Right lobe of liver (tissue), 4 donors: ENCODE results near the gene ANKRD45.

Experiments
- CTCF ChIP-seq, 4 donors: fragments of 200-600 bp in 3 of 4; fragments of 450-650 bp in 1 of 4; IDR thresholded peaks; one replicate each; pipeline versions ENCODE4 v1.5.1 to v1.8.0; 2016 to 2022; ENCODE audit warnings: antibody characterized with exemption in 4 of 4, mild to moderate bottlenecking in 2 of 4
- POLR2A ChIP-seq: fragments of 450-650 bp; IDR thresholded peaks from one replicate; pipeline ENCODE4 v1.6.1; 2017; ENCODE audit warnings: antibody characterized with exemption, mild to moderate bottlenecking
- donor health status: DM: no; HTN: no; CAD: no.
- donor health status: DM: no; HTN: no; CAD: no.
- donor health status: DM: no; HTN: yes; CAD: no.

DNA sequence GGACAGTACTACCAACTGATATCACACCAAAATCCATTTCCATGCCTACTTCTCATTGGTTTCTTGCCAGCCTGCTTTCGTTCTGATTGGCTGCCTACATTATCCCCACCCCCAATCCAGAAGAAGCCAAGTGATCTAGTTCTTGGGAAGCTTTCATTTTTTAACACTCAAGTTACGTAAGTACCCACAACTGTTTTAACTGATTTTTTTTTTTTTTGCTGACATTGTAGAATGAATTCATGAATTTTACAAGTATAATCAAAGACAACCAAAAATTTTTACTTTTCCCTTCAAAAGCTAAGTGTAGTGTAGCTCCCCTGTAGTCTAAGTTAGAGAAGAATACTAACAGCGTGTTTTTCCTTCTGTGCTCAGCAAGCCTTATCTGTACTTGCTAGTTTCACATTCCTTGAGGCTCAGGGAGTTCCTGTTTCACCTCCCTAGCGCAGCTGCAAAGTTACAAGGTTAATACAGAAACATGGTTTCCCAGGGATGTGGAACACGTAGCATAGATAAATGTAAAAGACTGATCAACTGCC is 66.5 kb downstream of the ANKRD45 start, which contains the start of gene SLC9C2:
- TF ChIP-seq CTCF (IDR thresholded peaks at IDR 0.05) (no peak), POLR2A (no peak)
